ENCODE measurements around the gene TM4SF5.

TM4SF5 gene, protein sequence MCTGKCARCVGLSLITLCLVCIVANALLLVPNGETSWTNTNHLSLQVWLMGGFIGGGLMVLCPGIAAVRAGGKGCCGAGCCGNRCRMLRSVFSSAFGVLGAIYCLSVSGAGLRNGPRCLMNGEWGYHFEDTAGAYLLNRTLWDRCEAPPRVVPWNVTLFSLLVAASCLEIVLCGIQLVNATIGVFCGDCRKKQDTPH
- total RNA-seq: 0 reads per million in 2 donors

DNA sequence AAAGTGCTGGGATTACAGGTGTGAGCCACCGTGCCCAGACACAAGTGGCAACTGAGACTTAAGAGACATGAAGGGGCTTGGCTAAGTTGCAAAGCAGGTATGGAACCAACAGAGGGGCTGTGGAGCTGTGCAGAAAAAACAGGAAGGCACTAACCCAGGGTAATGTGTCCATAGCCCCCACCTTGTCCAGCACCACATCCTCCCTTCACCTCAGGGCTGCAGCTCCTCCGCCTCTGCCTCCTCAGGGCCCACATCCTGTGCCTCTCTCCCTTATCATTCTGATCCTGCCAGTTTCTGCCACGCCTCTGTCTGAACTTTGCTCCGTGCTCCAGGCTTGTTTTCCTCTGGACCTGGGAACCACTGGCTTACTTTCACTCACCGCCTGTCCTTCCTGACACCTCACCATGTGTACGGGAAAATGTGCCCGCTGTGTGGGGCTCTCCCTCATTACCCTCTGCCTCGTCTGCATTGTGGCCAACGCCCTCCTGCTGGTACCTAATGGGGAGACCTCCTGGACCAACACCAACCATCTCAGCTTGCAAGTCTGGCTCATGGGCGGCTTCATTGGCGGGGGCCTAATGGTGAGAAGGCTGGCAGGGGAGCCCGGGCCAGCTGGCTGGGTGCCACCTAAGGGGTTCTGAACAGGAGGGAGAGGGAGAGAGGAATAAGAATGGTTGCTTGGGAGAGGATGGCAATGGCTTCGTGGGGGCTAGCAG lies at the start of gene TM4SF5:
TSS of gene TM4SF5 (plus strand) at position 368 of the 716 bp plus-strand sequence. CDS start at position 405, 37 bp downstream.
- DNase-seq: no peak

DNA sequence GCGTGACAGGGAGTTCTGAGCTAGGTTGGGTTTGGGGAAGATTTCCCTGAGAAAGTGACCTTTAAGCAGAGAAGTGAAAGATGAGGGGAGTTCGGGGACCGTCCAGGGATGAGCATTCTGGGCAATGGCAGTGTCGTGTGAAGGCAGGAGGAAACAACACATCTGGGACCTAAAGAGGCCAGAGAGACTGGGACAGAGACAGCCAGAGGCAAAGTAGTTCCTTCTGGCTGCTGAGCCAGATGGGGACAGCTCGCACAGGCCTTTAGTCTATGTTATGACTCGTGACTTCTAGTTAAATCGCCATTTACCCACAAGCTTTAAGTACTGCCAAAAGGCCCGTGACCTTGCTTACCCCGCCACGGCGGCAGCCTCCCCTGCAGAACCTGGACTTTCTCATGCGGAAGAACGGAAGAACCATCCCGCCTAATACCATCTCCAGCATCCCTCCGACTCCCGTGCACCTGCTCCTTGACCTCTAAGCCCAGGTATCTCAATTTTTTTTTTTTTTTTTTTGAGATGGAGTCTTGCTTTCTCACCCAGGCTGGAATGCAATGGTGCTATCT lies 48.9 kb upstream of the TM4SF5 start:
- no peak for DNase-seq

DNA sequence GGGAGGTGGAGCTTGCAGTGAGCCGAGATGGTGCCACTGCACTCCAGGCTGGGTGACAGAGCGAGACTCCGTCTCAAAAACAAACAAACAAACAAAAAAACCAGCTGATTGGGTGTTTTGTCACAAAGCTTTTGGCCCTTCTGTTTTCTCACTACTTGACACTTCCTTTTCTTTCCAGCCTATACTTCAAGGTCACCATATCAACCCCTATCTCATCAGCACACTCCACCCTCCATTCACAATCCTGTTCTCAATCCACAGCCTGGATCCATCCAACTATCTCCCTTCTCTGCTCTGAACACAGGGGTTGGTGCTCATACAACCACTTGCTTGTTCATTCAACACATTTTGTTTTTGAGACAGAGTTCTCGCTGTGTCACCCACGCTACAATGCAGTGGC lies 47.0 kb upstream of the TM4SF5 start:
- DNase-seq: no peak

DNA sequence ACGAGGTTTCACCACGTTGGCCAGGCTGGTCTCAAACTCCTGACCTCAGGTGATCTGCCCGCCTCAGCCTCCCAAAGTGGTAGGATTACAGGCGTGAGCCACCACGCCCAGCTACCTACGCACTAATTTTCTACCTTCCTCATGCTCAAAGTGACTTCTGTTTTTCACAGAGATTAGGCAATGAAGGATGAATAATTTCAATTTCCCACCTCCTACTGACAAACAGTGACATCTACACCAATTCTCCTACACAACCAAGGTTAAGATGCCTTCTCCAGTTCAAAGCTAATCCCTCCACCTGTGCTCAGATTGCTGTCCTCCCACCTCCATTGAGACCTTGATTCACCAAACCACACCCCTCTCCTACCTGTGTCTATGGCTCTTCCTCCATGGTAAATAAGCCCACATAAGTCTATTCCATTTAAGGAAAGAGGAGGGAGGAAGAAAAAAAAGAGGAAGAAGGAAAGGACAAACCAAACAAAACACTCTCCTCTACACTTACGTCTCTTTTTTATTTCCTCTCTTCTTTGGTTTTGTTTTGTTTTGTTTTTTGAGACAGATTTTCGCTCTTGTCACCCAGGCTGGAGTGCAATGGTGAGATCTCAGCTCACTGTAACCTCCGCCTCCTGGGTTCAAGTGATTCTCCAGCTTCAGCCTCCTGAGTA lies 45.9 kb upstream of the TM4SF5 start:
- DNase-seq: no peak

DNA sequence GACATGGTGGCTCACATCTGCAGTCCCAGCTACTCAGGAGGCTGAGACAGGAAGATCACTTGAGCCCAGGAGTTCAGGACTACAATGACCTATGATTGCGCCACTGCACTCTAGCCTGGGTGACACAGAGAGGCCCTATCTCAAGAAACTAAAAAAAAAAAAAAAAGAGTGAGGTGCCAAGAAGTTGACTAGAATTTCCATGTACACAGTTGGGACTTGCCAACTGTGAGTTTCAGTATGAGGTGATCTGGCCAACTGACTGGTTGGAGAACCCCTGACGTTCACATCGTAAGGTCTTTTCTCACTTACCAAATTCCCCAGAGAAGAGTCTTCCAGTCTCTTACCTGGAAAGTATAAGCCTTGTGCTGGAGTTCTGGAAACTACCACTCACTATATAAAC lies 43.6 kb upstream of the TM4SF5 start:
- no peak for DNase-seq

DNA sequence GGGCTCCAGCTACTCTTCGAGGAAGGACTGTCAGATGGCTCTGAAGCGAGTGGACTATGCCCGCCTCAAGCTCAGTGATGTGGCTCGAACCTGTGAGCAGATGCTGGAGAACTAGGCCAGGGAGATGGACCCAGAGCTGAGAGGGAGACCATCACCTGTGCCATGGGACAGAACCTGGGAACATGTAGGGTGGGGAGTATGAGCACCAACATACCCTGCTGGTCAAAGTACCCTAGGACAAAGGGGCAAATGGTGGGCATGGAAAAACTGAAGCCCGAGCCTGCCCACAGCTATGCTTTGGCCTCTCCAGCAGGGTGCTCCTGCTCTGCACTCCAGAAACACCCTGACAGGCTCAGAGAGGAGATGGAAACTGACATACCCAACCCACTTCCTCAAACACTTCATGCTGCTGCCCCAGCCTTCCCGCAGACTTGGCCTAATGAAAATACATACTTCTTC lies 38.6 kb upstream of the TM4SF5 start:
- no peak for DNase-seq

DNA sequence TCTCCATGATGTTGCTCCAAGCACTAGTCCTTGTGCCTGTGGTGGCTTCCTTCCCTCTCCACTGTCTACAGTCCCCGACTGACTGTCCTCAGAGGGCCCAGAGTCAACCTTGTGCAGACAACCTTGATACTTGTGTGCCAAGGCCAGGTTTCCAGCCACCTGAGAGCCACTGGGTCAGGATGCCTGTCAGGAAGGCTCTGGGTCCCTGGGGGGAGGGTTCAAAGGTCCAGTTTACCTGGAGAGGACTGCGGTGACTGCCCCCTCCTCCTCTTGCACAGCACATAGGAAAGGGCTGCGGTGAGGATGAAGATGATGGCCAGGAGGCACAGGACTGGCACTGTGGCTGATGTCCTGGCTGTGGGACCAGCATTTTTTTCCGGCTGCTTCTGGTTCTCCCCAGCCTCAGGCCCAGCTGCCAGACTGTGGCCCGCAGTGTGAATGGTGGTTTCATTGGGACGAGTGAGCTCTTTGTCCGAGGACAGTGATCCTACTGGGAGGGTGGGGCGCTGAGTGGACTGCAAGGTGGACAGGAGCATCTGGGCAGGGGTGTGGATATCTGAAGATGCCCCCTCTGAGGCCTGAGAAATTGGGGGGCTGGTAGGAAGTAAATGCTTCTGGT lies 36.7 kb upstream of the TM4SF5 start:
- DNase-seq: no peak

DNA sequence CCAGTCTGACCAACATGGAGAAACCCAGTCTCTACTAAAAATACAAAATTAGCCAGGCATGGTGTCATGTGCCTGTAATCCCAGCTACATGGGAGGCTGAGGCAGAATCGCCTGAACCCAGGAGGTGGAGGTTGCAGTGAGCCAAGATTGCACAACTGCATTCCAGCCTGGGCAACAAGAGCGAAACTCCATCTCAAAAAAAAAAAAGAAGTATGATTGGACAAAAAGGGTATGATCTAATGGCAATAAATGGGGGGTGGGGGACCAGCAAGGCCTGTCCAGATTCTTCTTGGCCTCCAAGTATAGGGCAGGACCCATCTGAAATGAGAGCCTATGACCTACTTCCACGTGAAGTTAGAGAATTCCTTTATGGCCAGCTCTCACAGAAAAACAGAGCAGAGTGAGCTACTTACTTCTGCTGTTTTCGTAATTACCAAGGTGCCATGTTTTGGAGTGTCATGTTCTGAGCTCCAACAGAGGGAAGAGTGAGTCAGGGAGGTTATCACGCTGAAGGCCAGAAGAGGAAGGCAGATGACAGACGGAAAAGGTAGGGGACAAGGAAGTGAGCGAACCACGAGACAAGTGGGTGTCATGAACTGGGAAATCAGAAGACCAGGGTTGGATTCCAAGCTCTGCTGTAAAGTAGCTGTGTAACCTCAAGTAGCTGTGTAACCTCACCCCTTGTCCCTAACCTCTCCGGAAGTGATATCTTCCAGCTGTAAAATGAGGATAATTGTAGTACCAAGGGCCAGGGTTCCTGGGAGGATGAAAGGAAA lies 35.6 kb upstream of the TM4SF5 start:
- no peak for DNase-seq

DNA sequence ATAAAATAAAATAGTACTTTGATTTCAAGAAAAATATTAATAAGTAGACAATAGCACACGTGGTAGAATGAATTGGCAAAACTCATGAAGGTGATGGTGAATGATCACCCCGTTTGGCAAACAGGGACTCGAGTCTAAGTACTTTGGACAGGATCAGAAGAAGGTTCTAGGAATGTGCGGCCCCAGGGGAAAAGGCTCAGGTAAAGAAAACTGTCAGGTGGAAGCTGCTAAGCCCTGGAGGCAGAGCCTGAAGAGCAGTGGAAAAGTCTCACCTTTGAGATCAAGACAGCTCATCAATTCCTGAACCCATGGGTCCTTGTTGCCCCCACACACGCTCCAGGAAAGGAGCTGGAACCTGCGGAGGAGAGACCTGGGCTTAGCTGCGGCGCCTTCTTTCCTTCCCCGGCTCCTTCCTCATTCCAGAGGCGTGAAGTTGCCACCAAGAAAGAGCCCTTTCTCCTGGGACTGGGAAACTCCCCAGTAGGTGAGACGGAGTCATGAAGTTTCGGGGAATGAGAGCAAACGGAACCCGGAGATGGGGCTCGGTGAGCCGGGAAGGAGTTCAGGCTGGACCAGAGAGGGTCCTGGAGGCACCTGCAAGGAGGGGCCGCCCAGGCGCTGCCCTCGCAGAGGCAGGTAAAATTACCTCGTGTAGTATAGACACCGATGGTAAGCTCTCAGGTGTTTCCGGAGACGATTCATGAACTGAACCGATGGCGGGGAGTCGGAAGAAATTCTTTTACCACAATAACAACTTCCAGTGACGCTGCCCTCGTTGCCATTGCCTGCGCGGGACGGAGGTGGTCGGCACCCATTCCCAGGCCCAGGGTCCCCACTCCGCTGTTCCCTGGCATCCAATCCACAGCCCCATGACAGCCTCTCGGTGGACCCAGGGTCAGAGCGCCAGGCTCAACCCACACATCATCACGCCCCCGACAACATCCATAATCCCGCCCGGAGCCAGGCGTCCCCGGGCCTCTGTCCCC lies 33.3 kb upstream of the TM4SF5 start:
- DNase-seq: no peak

DNA sequence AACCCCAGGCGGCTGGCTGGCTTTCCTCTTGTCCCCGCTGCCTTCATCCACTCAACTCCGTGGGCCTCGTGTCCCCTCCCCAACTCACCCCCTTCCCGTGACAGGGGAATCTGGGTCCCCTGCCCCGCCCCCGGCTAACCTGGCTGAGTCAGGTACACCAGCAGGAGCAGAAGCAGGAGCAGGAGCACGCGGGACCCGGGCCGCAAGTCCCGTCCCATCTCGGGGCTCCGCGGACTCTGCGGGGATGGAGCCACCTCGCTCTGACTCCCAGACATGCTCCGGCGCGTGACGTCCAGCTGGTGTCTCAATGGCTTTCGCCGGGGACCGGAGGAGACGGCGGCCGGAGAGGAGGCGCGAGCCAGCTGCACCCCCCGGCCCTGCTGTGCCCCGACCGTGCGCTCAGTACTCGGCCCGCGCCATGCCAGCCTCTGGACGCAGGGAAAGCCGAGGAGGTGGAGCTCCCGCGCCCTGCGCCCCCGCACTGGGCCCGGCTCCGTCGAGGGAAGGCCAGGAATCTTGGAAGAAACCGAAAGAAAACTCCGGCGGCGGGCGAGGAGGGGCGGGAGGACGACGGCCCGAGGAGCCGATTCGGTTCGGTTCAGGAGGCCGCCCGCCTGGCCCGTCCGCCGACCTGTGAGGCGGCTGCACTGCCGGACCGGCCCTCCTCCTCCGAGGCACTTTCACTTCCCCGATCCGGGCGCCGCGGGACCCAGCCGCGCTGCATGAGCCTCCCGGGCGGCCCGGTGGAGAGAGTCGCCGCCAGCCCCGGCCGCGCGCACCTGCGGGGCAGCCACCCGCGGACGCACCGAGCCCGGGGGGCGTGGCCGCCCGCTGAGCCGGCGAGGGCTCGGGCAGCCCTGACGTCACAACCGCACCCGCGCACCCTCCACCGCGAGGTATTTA lies 32.3 kb upstream of the TM4SF5 start, which contains the start of the genes CXCL16 and ZMYND15:
TSS of gene CXCL16 (minus strand) at position 807 of the 903 bp plus-strand sequence. CDS start at position 218, 589 bp downstream.
TSS of gene ZMYND15 (plus strand) at position 712 of the 903 bp plus-strand sequence. CDS start 716 bp downstream, outside the sequence.
- DNase-seq: peak; percentile 63

DNA sequence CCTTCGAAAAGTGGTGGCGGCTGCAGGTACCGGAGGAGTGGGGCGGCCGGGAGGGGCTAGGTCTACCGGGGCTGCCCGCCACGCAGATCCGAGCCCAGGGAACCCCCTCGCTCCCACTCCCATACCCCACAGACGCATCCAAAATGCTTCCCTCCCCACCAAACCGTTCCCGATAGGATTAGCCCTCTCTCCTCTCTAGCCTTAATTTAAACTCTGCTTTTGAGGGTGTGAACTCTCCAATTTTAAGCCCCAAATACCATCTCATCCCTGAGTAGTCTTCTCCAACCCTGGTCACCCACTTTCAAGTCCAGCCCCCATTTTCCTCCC lies 31.7 kb upstream of the TM4SF5 start:
- no peak for DNase-seq

DNA sequence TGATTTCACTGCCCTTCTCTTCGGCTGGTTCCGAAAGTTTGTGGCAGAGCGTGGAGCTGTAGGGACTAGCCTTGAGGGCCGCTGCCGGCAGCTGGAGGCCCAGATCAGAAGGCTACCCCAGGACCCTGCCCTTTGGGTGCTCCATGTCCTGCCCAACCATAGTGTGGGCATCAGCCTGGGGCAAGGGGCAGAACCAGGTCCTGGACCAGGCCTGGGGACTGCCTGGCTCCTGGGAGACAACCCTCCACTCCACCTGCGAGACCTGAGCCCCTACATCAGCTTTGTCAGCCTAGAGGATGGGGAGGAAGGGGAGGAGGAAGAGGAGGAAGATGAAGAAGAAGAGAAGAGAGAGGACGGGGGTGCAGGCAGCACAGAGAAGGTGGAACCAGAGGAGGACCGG lies 31.1 kb upstream of the TM4SF5 start:
- DNase-seq: no peak

DNA sequence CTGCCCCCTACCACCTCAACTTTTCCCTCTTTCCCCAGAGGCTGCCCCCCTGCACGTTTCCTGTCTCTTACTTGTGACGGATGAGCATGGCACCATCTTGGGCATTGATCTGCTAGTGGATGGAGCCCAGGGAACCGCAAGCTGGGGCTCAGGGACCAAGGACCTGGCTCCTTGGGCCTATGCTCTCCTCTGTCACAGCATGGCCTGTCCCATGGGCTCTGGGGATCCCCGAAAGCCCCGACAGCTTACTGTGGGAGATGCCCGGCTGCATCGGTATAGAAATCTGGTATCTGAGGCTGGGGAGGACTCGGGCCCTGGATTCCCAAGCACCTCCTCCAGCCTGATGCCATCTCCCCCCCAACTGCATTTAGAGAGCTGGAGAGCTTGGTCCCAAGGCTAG lies 30.1 kb upstream of the TM4SF5 start:
- DNase-seq: no peak

DNA sequence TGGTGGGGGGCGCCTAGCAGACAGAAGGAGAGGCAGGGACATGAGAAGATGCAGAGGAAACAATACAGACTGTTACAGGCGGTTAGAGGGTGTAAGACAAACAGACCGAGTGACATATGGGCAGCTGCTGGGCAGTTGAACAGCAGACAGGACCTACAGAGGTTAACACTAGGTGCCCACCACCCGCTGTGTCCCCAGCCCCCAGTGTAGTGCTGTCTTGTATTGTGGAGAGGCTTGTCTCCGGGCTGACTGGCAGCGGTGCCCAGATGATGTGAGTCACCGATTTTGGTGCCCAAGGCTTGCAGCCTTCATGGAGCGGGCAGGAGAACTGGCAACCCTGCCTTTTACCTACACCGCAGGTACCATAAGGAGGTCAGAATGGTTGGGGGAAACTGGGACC lies 29.6 kb upstream of the TM4SF5 start:
- DNase-seq: no peak

DNA sequence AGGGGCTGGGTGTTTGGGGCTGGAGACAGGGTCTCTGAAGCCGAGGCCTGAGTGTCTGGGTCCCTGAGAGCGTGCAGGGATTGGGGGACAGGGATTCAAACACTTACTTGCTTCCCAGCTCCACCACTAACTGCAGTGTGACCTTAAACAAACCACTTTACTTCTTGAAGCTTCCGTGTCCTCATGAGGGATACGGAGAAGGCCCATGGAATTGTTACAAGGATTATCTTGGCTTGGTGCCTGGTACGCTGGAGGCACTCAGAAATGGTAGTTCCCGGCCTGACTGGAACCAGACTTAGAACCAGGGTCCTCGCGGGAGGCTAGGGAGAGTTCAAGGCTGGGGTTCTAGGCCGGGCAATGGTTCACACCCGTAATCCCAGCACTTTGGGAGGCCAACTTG lies 29.1 kb upstream of the TM4SF5 start:
- no peak for DNase-seq

DNA sequence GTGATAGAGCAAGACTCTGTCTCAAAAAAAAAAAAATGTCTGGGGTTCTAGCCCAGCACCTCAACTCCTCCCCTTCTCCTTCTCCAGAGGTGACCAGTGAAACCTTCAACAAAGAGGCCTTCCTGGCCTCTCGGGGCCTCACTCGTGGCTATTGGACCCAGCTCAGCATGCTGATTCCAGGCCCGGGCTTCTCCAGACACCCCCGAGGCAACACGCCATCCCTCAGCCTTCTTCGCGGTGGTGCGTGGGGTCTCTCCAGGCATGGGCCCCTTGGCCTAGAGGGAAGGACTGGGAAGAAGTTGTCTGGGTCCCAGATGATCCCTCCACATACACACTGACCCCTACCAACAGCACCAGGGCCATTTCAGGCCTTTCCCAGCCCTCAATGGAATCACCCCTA lies 28.5 kb upstream of the TM4SF5 start:
- DNase-seq: no peak

DNA sequence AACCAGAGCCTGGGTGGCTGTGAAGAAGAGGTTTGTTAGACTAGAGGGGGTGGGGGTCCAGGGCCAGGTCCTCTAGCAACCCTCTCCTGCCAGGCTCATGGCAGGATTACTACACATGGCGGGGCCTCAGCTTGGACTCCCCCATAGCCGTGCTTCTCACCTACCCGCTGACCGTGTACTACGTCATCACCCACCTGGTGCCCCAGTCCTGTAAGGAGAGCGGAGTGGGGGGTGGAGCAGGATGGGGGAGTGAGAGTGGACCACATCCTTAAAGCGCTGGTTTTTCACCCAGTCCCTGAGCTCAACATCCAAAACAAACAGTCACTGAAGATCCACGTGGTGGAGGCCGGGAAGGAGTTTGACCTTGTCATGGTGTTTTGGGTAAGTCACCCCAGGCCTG lies 27.8 kb upstream of the TM4SF5 start:
- DNase-seq: no peak

DNA sequence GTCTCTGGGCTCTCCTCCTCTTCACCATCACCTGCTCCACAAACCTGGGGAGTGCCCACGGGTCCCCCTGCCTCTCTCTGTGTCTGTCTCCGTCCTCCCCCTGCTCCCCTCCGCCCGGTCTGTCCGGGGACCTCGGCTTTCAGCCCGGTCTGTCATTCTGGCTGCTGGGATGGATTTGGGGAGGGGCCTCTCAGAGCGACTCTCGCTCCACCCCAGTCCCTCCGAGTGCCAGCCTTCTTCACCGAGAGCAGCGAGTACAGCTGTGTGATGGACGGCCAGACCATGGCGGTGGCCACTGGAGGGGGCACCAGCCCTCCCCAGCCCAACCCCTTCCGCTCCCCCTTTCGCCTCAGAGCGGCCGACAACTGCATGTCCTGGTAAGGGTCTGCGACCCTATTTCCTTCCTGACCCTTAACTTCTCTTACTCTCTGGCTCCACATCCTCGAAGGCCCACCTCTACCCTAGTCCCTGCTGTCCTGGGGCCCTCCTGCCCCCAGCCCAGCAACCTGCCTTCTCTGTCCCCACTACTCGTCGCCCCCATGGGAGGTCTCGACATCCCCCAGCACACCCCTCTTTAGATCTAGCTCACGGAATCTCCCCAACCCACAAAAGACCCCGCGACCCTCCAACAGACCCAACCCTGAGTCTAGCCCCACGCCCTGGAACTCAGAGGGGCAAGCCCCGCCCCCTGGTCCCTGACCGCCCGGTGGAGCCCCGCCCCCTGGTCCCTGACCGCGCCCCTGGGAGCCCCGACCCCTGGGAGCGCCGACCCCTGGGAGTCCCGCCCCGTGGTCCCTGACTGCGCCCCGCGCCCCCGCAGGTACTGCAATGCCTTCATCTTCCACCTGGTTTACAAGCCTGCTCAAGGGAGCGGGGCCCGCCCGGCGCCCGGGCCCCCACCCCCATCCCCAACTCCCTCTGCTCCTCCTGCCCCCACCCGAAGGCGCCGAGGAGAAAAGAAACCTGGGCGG lies 26.4 kb upstream of the TM4SF5 start:
- no peak for DNase-seq

DNA sequence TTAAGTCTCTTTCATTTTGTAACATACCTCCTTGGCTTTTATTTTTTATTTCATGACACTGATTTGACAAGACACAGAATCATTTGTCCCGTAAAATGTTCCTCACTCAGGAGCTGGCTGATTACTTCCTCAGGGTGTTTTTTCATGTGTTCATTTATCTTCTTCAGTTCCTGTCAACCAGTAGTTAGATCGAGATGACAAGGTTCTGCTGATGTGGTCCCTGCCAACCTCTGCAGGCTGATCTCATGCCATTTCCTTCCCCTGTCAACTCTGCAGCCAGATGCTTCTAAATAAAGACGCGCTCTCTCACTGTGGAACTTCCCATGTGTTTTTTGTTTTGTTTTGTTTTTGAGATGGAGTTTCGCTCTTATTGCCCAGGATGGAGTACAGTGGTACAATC lies 23.8 kb upstream of the TM4SF5 start:
- no peak for DNase-seq

Measured in T-helper 9 cell (primary cell).